ENCODE measurements around the gene SYNGR2.

The SYNGR2 gene

GRCh38 chr17:78168242-78168902 is at the start of gene SYNGR2:
Gene SYNGR2, plus strand, starts transcription at chr17:78168581. Its CDS starts 36 bp downstream, at chr17:78168617.
- DNase-seq (ENCODE audit: low read depth in 1 of 2, low spot score in 1 of 2), result peak; percentile 81 to 87

- no peak for DNase-seq (ENCODE audit: low read depth in 1 of 2, low spot score in 1 of 2)
These were observed 49.6 kb upstream of the SYNGR2 start for GRCh38 chr17:78118801-78119241.

- no peak for DNase-seq (ENCODE audit: low read depth in 1 of 2, low spot score in 1 of 2)
These were observed 47.8 kb upstream of the SYNGR2 start for GRCh38 chr17:78120537-78120936.

- DNase-seq (ENCODE audit: low read depth in 1 of 2, low spot score in 1 of 2), result no peak
These were observed 47.2 kb upstream of the SYNGR2 start for GRCh38 chr17:78120971-78121800.

- no peak for DNase-seq (ENCODE audit: low read depth in 1 of 2, low spot score in 1 of 2)
These were observed 46.6 kb upstream of the SYNGR2 start for GRCh38 chr17:78121801-78122215.

- DNase-seq (ENCODE audit: low read depth in 1 of 2, low spot score in 1 of 2), result no peak
These were observed 46.0 kb upstream of the SYNGR2 start for GRCh38 chr17:78122216-78122930.

- DNase-seq (ENCODE audit: low read depth in 1 of 2, low spot score in 1 of 2), result no peak
These were observed 45.5 kb upstream of the SYNGR2 start for GRCh38 chr17:78122931-78123249.

- DNase-seq (ENCODE audit: low read depth in 1 of 2, low spot score in 1 of 2), result no peak
These were observed 45.0 kb upstream of the SYNGR2 start for GRCh38 chr17:78123258-78123929.

- no peak for DNase-seq (ENCODE audit: low read depth in 1 of 2, low spot score in 1 of 2)
These were observed 44.1 kb upstream of the SYNGR2 start for GRCh38 chr17:78124081-78124835.

GRCh38 chr17:78124836-78125137 is 43.6 kb upstream of the SYNGR2 start:
- DNase-seq (ENCODE audit: low read depth in 1 of 2, low spot score in 1 of 2), result no peak

- no peak for DNase-seq (ENCODE audit: low read depth in 1 of 2, low spot score in 1 of 2)
These were observed 43.1 kb upstream of the SYNGR2 start for GRCh38 chr17:78125138-78125913.

GRCh38 chr17:78125976-78126894 is 42.1 kb upstream of the SYNGR2 start:
- no peak for DNase-seq (ENCODE audit: low read depth in 1 of 2, low spot score in 1 of 2)

GRCh38 chr17:78126895-78127238 is 41.5 kb upstream of the SYNGR2 start:
- no peak for DNase-seq (ENCODE audit: low read depth in 1 of 2, low spot score in 1 of 2)

GRCh38 chr17:78127239-78127887 is 41.0 kb upstream of the SYNGR2 start:
- DNase-seq (ENCODE audit: low read depth in 1 of 2, low spot score in 1 of 2), result peak in 1 of 2 donors; percentile 52

- DNase-seq (ENCODE audit: low read depth in 1 of 2, low spot score in 1 of 2), result no peak
These were observed 40.4 kb upstream of the SYNGR2 start for GRCh38 chr17:78127888-78128550.

GRCh38 chr17:78128551-78129350 is 39.6 kb upstream of the SYNGR2 start, which contains the start of gene TMC6:
Gene TMC6, minus strand, starts transcription at chr17:78128755. Its CDS starts 1,923 bp downstream, at chr17:78126832.
- peak in 1 of 2 donors; percentile 51 for DNase-seq (ENCODE audit: low read depth in 1 of 2, low spot score in 1 of 2)

All from stimulated activated CD4-positive, alpha-beta T cell treated with anti-CD3 and anti-CD28 coated beads, Interleukin-15, amount 100 ng/mL, for 1 hour (primary cell).